ENCODE results near the gene SLC25A25. TPM values are rescaled to one million over a fixed set of nuclear protein-coding genes. Genes with fewer than 3 reads are reported as not detected.

Gene SLC25A25
- total and polyA plus RNA-seq, 9 of the 15 experiments (the other 6 are each of a cell fraction or from before 2014, with no cell fraction given): 0.07 to 35.9 (median 23.2) TPM

DNA sequence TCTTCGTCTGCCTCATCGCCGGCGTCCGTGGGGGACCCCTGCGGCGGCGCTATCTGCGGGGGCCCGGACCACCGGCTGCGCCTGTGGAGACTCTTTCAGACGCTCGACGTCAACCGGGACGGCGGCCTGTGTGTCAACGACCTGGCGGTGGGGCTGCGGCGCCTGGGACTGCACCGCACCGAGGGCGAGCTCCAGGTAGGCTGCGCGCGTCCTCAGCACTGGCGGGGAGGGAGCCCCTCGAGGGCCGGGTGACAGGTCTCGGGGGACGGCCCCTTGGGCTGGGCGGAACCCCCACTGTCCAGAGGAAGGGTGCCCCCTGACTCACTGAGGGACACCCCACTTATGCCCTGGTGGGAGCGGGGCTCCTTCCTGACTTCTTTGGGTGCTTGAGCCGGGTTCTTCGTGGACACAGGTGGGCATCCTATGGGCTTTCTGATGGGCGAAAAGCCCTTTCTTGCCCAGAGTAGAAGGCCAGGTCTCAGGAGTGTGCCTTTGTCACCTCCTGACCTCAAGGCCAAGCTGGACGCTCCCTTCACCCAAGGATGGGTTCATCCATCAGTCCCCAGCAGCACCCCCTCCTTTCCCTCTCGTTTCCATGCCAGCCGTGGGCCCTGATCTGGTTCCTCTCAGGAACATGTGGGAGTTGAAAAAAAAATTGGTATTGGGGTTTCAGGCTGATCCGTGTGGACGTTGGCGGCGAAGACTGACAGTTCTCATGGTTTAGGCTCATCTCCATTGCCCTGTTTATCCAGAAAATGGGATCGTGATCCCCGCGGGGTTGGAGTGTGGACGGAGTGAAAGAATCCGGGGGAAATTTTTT lies 564 bp downstream of the SLC25A25 start (continued):
- TF ChIP-seq EZH2 (IDR thresholded peaks at IDR 0.05; ENCODE audit: borderline replicate concordance, low read depth, low read length) (no peak), ELF2 (CRISPR knock-in tag; IDR thresholded peaks at IDR 0.05) (0 out of 2 replicates have a peak, but pooled peaks have one; percentile 30), CBX5 (IDR thresholded peaks at IDR 0.05; ENCODE audit: borderline replicate concordance, low read depth) (no peak), BRCA1 (IDR thresholded peaks at IDR 0.05) (no peak), BRCA1 (CRISPR knock-in tag; IDR thresholded peaks at IDR 0.05) (no peak), MTA3 (IDR thresholded peaks at IDR 0.05; ENCODE audit: borderline replicate concordance) (0 out of 2 replicates have a peak, but pooled peaks have one; percentile 19), ZNF217 (CRISPR knock-in tag; IDR thresholded peaks at IDR 0.05) (no peak), ASH1L (IDR thresholded peaks at IDR 0.05; ENCODE audit: borderline replicate concordance, low read depth, partially characterized antibody) (no peak), KDM4B (IDR thresholded peaks at IDR 0.05; ENCODE audit: borderline replicate concordance in 2 of 2, low read depth in 1 of 2) (no peak), CCNT2 (IDR thresholded peaks at IDR 0.05; ENCODE audit: borderline replicate concordance, extremely low read depth, insufficient read length, low read depth, low read length) (peak; percentile 16), FOXP1 (CRISPR knock-in tag; IDR thresholded peaks at IDR 0.05) (peak; percentile 30; the same call in 1 of the 2 replicates), KLF1 (tag; IDR thresholded peaks at IDR 0.05) (no peak), PHF20 (IDR thresholded peaks at IDR 0.05; ENCODE audit: partially characterized antibody) (no peak), ETV6 (IDR thresholded peaks at IDR 0.05; ENCODE audit: borderline replicate concordance in 1 of 2, low read depth in 2 of 2, low read length in 1 of 2) (no peak), ETV6 (CRISPR knock-in tag; IDR thresholded peaks at IDR 0.05; ENCODE audit: borderline replicate concordance) (no peak), CREBBP (IDR thresholded peaks at IDR 0.05; ENCODE audit: low read depth, low read length) (no peak), PTTG1 (tag; IDR thresholded peaks at IDR 0.05; ENCODE audit: low read depth) (no peak), ZSCAN29 (IDR thresholded peaks at IDR 0.05) (no peak), ZNF212 (CRISPR knock-in tag; IDR thresholded peaks at IDR 0.05) (no peak)
- TF ChIP-seq, protein P1, sequence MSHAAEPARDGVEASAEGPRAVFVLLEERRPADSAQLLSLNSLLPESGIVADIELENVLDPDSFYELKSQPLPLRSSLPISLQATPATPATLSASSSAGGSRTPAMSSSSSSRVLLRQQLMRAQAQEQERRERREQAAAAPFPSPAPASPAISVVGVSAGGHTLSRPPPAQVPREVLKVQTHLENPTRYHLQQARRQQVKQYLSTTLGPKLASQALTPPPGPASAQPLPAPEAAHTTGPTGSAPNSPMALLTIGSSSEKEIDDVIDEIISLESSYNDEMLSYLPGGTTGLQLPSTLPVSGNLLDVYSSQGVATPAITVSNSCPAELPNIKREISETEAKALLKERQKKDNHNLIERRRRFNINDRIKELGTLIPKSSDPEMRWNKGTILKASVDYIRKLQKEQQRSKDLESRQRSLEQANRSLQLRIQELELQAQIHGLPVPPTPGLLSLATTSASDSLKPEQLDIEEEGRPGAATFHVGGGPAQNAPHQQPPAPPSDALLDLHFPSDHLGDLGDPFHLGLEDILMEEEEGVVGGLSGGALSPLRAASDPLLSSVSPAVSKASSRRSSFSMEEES (CRISPR knock-in tag; IDR thresholded peaks at IDR 0.05): no peak
- TF ChIP-seq, protein P2, sequence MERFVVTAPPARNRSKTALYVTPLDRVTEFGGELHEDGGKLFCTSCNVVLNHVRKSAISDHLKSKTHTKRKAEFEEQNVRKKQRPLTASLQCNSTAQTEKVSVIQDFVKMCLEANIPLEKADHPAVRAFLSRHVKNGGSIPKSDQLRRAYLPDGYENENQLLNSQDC (CRISPR knock-in tag; IDR thresholded peaks at IDR 0.05): no peak
- TF ChIP-seq, protein P3, sequence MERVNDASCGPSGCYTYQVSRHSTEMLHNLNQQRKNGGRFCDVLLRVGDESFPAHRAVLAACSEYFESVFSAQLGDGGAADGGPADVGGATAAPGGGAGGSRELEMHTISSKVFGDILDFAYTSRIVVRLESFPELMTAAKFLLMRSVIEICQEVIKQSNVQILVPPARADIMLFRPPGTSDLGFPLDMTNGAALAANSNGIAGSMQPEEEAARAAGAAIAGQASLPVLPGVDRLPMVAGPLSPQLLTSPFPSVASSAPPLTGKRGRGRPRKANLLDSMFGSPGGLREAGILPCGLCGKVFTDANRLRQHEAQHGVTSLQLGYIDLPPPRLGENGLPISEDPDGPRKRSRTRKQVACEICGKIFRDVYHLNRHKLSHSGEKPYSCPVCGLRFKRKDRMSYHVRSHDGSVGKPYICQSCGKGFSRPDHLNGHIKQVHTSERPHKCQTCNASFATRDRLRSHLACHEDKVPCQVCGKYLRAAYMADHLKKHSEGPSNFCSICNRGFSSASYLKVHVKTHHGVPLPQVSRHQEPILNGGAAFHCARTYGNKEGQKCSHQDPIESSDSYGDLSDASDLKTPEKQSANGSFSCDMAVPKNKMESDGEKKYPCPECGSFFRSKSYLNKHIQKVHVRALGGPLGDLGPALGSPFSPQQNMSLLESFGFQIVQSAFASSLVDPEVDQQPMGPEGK (CRISPR knock-in tag; IDR thresholded peaks at IDR 0.05; ENCODE audit: borderline replicate concordance): no peak
- TF ChIP-seq, protein P4, sequence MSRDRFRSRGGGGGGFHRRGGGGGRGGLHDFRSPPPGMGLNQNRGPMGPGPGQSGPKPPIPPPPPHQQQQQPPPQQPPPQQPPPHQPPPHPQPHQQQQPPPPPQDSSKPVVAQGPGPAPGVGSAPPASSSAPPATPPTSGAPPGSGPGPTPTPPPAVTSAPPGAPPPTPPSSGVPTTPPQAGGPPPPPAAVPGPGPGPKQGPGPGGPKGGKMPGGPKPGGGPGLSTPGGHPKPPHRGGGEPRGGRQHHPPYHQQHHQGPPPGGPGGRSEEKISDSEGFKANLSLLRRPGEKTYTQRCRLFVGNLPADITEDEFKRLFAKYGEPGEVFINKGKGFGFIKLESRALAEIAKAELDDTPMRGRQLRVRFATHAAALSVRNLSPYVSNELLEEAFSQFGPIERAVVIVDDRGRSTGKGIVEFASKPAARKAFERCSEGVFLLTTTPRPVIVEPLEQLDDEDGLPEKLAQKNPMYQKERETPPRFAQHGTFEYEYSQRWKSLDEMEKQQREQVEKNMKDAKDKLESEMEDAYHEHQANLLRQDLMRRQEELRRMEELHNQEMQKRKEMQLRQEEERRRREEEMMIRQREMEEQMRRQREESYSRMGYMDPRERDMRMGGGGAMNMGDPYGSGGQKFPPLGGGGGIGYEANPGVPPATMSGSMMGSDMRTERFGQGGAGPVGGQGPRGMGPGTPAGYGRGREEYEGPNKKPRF (IDR thresholded peaks at IDR 0.05; ENCODE audit: low read depth, low read length): no peak
